Nephron progenitor cell (in vitro differentiated cells): ENCODE measurements around the gene ZDHHC11.
"Not testable (repeated sequence)": the region's sequence is repeated elsewhere in the genome, so short reads cannot be mapped to it uniquely, and the experiment has no call there.

ENCODE experiments used
- DNase-seq: peaks from one replicate; pipeline ENCODE4 v3.0.0; 2021
- H3K27ac Mint-ChIP-seq: 2 replicates; pipeline ENCODE4 v1.8.0; 2021; ENCODE audit warnings: mild to moderate bottlenecking, moderate library complexity, mixed read lengths
- H3K27me3 Mint-ChIP-seq: 2 replicates; pipeline ENCODE4 v1.8.0; 2021; ENCODE audit warnings: mild to moderate bottlenecking, low read depth, mixed read lengths; ENCODE audit not compliant: poor library complexity
- H3K36me3 Mint-ChIP-seq: 2 replicates; pipeline ENCODE4 v1.8.0; 2021; ENCODE audit warnings: low read depth, mixed read lengths
- H3K4me1 Mint-ChIP-seq: 2 replicates; pipeline ENCODE4 v1.8.0; 2021; ENCODE audit warnings: mixed read lengths
- H3K4me3 Mint-ChIP-seq: 2 replicates; pipeline ENCODE4 v1.8.0; 2021; ENCODE audit warnings: mild to moderate bottlenecking, moderate library complexity, mixed read lengths
- H3K9me3 Mint-ChIP-seq: 2 replicates; pipeline ENCODE4 v1.8.0; 2021; ENCODE audit warnings: mild to moderate bottlenecking, moderate library complexity, mixed read lengths

The ZDHHC11 gene

GRCh38 chr5:842402-843221 lies 8.2 kb downstream of the ZDHHC11 start:
- Mint-ChIP-seq H3K4me1 (peaks cover 23% of the 10 kb centered on the region), H3K27me3 (peaks cover 14% of the 10 kb centered on the region)
- not testable (repeated sequence) for H3K4me3 Mint-ChIP-seq, H3K36me3 Mint-ChIP-seq, H3K27ac Mint-ChIP-seq, DNase-seq, H3K9me3 Mint-ChIP-seq

GRCh38 chr5:841531-842401 lies 9.0 kb downstream of the ZDHHC11 start:
- H3K27ac Mint-ChIP-seq, H3K9me3 Mint-ChIP-seq, DNase-seq, H3K36me3 Mint-ChIP-seq, H3K4me3 Mint-ChIP-seq: not testable (repeated sequence)
- Mint-ChIP-seq H3K27me3 (peaks cover 12% of the 10 kb centered on the region), H3K4me1 (peaks cover 20% of the 10 kb centered on the region)

- not testable (repeated sequence) for H3K36me3 Mint-ChIP-seq, H3K27me3 Mint-ChIP-seq, H3K9me3 Mint-ChIP-seq, H3K4me3 Mint-ChIP-seq, H3K27ac Mint-ChIP-seq, DNase-seq
- H3K4me1 Mint-ChIP-seq, result peaks cover 14% of the 10 kb centered on the region
These were observed 9.8 kb downstream of the ZDHHC11 start for GRCh38 chr5:840974-841435.

GRCh38 chr5:840118-840973 lies 10.4 kb downstream of the ZDHHC11 start:
- not testable (repeated sequence) for DNase-seq, H3K27me3 Mint-ChIP-seq, H3K27ac Mint-ChIP-seq, H3K9me3 Mint-ChIP-seq, H3K36me3 Mint-ChIP-seq, H3K4me3 Mint-ChIP-seq
- peaks cover 13% of the 10 kb centered on the region for H3K4me1 Mint-ChIP-seq

- H3K27me3 Mint-ChIP-seq, H3K9me3 Mint-ChIP-seq, H3K4me1 Mint-ChIP-seq, H3K36me3 Mint-ChIP-seq, H3K4me3 Mint-ChIP-seq, H3K27ac Mint-ChIP-seq, DNase-seq: not testable (repeated sequence)
These were observed 12.3 kb downstream of the ZDHHC11 start for GRCh38 chr5:838431-838851.

GRCh38 chr5:837621-838121 lies 13.1 kb downstream of the ZDHHC11 start:
- H3K4me1 Mint-ChIP-seq, H3K4me3 Mint-ChIP-seq, H3K36me3 Mint-ChIP-seq, H3K9me3 Mint-ChIP-seq, H3K27ac Mint-ChIP-seq, DNase-seq, H3K27me3 Mint-ChIP-seq: not testable (repeated sequence)

GRCh38 chr5:835933-836612 lies 14.7 kb downstream of the ZDHHC11 start:
- H3K4me1 Mint-ChIP-seq, H3K27me3 Mint-ChIP-seq, H3K36me3 Mint-ChIP-seq, H3K4me3 Mint-ChIP-seq, H3K9me3 Mint-ChIP-seq, H3K27ac Mint-ChIP-seq, DNase-seq: not testable (repeated sequence)

- H3K27me3 Mint-ChIP-seq, H3K9me3 Mint-ChIP-seq, H3K27ac Mint-ChIP-seq, DNase-seq, H3K4me3 Mint-ChIP-seq, H3K4me1 Mint-ChIP-seq: not testable (repeated sequence)
- peaks cover 12% of the 10 kb centered on the region for H3K36me3 Mint-ChIP-seq
These were observed 16.8 kb downstream of the ZDHHC11 start for GRCh38 chr5:834013-834412.

GRCh38 chr5:828194-828593 lies 22.6 kb downstream of the ZDHHC11 start:
- H3K36me3 Mint-ChIP-seq, result peaks cover 37% of the 10 kb centered on the region
- DNase-seq, H3K9me3 Mint-ChIP-seq, H3K27me3 Mint-ChIP-seq, H3K4me3 Mint-ChIP-seq, H3K27ac Mint-ChIP-seq, H3K4me1 Mint-ChIP-seq: not testable (repeated sequence)

- H3K9me3 Mint-ChIP-seq, DNase-seq, H3K27ac Mint-ChIP-seq, H3K4me3 Mint-ChIP-seq, H3K4me1 Mint-ChIP-seq: not testable (repeated sequence)
- H3K27me3 Mint-ChIP-seq, result peaks cover 10% of the 10 kb centered on the region
- H3K36me3 Mint-ChIP-seq, result peaks cover 56% of the 10 kb centered on the region
These were observed 25.2 kb downstream of the ZDHHC11 start for GRCh38 chr5:825544-825943.
